NCI-H82 (cell line): ENCODE data around the gene PPP2R2C.

Experiments
- DNase-seq: peaks from one replicate; lab custom pipeline; 2025; lab: John Stamatoyannopoulos, UW

Gene PPP2R2C

GRCh38 chr4:6467600-6467999, 4.8 kb downstream of the PPP2R2C start:
- DNase-seq: no peak

- no peak for DNase-seq
Observed at GRCh38 chr4:6466756-6467381, 5.5 kb downstream of the PPP2R2C start.

- DNase-seq: no peak
Observed at GRCh38 chr4:6465955-6466354, 6.5 kb downstream of the PPP2R2C start.

GRCh38 chr4:6464842-6465588, 7.4 kb downstream of the PPP2R2C start:
- no peak for DNase-seq

- DNase-seq: no peak
Observed at GRCh38 chr4:6463311-6464289, 8.8 kb downstream of the PPP2R2C start.

GRCh38 chr4:6461301-6462165, 10.9 kb downstream of the PPP2R2C start:
- DNase-seq: no peak

GRCh38 chr4:6460876-6461275, 11.5 kb downstream of the PPP2R2C start:
- no peak for DNase-seq

GRCh38 chr4:6458528-6458927, 13.9 kb downstream of the PPP2R2C start:
- DNase-seq: no peak

- DNase-seq: no peak
Observed at GRCh38 chr4:6456450-6456849, 16.0 kb downstream of the PPP2R2C start.

- DNase-seq: no peak
Observed at GRCh38 chr4:6454112-6454910, 18.1 kb downstream of the PPP2R2C start.

- no peak for DNase-seq
Observed at GRCh38 chr4:6453688-6453990, 18.8 kb downstream of the PPP2R2C start.

- DNase-seq: no peak
Observed at GRCh38 chr4:6452897-6453687, 19.3 kb downstream of the PPP2R2C start.

GRCh38 chr4:6452116-6452896, 20.1 kb downstream of the PPP2R2C start:
- no peak for DNase-seq

GRCh38 chr4:6451309-6451708, 21.1 kb downstream of the PPP2R2C start:
- DNase-seq: no peak

- DNase-seq: no peak
Observed at GRCh38 chr4:6450709-6451108, 21.7 kb downstream of the PPP2R2C start.

- no peak for DNase-seq
Observed at GRCh38 chr4:6449746-6450369, 22.6 kb downstream of the PPP2R2C start.

GRCh38 chr4:6449335-6449734, 23.1 kb downstream of the PPP2R2C start:
- no peak for DNase-seq

GRCh38 chr4:6448476-6449170, 23.8 kb downstream of the PPP2R2C start:
- DNase-seq: no peak
